GM21576 (cell line): ENCODE measurements around the gene RIPOR3.

Experiments used
- ATAC-seq: cut with Tn5 transposase; IDR thresholded peaks from one replicate; pipeline ENCODE4 v1.9.1; 2021; ENCODE audit warnings: mild to moderate bottlenecking, moderate library complexity; ENCODE audit not compliant: unreplicated experiment

The RIPOR3 gene

DNA sequence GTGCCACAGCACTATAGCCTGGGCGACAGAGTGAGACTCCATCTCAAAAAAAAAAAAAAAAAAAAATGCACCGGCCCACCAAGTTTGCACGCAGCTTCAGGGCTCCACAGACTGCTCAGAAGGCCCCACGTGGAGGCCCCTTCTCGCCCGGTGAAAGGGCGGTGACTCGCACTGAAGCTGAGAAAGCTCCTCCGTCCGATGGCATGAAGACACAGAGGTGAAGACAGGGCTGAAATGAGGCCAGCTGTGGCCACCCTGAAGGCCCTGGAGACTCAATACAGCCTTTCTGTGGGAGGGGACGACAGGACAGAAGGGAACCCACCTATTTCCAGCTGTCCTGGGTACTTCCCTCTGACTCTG lies 97.1 kb downstream of the RIPOR3 start:
- ATAC-seq, result no peak

DNA sequence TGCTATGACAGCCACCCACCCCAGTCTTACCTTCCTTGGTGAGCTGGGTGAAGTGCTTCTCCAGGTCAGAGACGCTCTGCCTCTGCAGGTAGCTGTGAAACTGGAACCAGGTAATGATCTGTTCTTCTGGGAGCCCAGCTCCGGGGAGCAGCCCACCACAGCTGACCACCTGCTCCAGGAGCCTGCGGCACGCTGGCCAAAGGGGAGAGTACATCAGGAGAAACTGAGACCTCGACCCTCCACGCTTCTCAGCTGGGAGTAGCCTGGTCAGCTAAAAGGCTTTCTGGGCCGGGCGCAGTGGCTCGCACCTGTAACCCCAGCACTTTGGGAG lies 98.4 kb downstream of the RIPOR3 start:
- no peak for ATAC-seq

DNA sequence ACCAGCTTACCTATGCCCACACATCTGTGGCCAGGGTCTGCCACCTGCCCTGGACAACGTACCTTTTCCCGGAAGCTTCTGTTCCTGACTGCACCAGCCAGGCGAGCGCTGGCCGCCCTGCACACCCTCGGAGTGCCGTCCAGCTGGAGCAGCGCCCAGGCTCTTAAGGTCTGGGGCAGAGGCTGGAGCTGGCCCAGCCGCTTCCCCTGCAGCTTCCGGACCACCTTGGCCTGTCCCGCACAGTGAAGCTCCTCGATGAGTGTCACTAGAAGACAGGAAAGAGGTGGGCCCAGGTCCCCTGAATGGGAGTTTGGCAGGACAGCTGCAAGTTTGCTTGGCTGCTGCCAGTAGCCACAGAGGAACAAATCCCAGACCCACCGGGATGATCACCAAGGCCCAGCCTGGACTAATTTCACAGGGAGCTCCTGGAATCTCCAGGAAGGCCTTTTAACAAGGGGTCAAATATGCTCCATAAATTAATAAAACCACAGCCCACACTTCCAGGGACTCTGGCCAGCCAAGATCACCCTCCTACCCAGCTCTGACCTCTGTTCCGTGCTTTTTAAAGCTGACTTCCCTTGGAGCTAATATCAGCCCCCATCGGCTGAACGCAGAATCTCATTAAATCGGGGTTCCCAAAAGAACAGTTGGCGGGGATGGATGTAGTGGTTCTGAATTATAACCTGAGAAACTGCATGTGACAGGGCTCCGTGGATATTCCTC lies 98.9 kb downstream of the RIPOR3 start:
- no peak for ATAC-seq

DNA sequence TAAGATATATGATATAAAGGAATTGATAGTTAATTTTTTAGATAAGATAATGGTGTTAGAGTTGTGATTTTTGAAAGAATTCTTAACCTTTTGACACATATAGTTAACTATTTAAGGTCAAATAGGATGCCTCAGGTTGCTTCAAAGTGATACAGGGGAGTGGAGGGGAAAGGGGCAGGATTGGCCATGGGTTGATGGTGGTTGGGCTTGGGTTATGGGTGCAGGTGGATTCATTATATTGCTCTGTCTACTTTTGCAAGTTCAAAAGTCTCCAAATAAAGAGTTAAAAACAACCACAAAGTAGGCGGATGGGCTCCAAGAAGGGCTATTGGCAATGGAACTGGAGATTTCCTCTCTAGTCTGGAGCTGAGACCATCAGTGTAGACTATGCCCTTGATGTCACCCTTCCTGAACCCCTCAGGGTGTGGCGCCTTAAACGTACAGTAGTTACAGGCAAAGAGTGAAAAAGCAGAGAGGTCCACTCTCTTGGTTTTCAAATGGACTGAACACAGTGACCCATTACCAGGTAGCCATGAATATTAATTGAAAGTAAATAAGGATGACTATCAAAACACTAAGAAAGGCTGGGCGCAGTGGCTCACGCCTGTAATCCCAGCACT lies 100.0 kb downstream of the RIPOR3 start:
- ATAC-seq, result no peak

DNA sequence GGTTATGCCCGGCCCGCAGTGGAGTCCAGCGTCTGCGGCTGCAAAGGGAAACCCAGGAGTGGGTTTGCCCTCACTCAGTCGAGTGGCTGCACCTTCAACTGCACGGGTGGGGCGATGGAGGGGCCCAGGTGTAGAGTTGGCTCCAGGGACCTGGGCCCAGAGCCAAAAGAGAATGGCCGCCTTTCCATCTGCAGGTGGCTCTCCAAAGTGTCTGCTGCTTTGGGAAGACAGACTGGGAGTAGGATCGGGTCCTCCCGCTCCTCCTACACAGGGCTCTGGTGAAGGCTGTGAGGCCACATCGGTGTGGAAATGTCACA lies 101.0 kb downstream of the RIPOR3 start:
- no peak for ATAC-seq

DNA sequence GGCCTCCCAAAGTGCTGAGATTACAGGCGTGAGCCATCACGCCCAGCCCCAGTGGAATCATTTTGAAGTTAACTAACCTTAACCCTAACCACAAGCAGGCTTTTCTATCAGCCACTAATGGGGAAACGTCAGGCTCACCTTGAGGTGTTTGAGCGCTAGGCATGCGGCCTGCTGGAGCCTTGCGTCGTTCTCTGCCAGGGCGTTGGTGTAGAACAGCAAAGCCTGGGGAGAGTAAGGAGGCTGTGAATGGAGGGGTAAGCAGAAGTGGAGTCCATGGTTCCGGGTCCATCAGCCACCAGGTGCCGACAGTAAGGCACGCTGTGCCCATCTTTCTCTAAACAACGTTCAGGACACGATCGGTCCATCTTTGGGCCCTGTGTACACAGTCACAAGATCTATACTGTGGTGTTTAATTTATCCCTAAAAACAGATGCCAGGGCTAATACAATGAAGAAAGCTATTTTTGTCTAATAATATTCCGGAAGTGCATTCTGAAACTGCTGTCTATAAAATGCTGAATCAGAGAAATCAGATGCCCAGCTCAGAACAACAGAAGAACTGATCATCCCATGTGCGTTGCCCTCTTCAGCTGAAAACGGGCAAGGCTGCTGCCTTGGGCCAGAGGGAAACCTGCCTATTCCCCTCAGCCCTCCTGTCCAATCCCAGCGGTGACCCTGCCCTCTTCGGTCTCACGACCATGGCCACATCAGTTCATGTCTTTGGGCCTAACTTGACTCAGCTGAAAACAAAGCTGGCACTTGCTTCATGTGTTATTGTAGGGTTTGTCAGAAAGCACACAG lies 101.6 kb downstream of the RIPOR3 start:
- no peak for ATAC-seq

DNA sequence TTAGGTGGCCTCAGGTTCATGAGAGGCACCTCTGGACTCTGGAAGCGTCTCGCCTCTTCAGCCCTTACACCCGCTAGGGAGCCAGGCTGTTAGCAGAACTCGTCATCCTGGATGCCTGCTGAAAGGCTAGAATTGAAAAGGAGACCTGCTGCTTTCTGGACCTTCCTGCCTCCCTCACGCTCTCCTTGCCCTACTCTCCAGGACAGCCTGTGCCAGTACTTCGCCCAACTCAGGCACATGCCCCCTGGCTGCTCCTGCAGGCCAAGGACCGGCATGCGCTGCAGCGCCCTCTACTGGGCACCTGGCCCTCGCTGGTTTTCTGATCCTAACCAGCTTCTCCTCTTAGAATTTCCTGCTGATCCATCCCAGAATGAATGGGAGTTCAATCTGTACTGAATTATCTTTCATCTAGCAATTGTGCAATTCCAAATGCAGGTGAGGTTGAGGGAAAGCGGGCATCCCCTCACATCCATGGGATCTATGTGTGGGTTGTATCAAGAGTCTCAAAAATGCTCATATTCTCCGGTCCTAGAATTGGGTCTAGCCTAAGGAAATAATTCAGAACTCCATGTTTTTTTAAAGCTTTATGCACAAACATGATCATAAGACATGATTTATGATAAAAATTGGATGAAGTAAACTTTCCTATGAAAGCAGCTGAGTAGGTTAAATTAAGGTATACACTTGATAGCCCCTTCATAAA lies 103.2 kb downstream of the RIPOR3 start:
- ATAC-seq, result no peak

DNA sequence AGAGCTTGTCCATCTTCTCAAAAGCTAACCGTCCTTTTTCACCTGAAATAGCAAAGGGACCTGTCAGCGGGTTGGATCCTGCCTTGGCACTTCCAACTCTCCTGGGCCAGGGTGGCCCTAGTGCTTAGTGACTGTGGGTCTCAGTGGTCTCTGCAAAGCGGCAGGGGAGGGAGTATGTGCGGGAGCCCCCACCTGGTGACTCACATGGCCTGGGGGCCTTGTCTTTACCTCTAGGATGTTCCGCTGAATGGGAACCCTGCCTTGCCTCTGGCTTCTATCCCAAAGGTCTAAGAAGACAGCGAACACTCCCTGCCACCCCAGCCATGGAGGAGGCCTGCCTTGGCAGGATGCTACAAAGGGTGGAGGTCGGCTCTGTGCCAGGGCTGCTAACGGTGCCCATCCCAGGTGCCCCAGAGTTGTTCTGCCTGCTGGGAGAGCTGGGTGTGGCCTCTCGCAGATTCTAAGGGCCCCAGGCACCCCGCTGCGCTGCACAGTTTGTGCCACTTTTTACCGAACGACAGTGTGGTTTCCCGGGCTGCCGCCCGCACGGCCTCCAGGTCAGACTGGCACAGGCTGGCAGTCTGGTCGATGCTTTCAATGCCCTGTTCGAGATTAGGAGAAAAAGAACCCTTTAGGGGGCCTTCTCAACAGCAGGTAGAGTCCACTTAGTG lies 103.9 kb downstream of the RIPOR3 start:
- ATAC-seq, result no peak

DNA sequence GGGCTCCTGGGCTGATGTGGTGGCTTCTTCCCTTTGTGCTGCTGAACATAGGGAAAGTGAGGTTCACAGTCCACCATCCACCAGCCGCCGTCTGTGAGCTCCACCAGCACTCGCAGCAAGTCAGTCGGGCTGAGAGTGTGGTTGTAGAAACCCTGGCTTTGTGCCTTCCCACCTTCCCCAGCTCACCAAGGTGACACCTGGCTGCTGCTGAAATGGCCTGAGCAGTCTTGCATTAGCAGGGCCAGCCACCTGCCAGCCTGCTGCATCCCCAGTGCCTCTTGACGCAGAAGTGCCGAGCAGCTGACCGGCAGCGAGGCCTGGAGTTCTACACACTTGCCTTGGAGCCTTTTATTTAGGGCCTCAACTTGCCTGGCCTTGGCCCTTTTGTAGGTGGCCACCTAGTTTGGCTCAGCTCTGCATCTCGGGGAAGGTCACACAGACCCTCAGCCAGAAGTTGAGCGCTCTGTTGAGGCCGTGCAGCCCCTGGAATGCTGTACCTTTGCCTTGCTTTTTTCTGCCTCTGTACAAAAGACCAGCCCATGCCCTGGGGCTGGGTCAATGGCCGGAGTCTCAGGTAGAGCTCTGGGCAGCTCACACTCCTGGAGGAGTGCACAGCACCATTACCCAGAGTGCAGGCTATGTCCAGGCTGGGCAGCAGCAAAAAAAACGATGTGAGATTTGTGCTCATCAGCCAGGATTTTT lies 104.7 kb downstream of the RIPOR3 start:
- no peak for ATAC-seq

DNA sequence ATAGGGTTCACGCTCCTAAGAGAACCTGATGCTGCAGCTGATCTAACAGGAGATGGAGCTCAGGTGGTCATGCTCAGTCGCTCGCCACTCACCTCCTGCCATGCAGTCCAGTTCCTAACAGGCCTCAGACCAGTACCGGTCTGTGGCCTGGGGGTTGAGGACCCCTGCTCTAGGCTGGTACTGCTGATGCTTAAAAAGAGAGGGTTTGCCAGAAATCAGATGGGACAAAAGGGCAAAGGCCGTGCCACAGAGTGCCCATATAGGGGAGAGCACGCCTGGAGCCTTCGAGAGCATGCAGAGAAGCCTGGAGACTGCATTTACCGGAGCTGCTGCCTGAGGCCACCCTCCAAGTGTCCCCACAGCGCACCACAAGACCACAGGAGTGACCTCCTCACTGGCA lies 105.7 kb downstream of the RIPOR3 start:
- no peak for ATAC-seq

DNA sequence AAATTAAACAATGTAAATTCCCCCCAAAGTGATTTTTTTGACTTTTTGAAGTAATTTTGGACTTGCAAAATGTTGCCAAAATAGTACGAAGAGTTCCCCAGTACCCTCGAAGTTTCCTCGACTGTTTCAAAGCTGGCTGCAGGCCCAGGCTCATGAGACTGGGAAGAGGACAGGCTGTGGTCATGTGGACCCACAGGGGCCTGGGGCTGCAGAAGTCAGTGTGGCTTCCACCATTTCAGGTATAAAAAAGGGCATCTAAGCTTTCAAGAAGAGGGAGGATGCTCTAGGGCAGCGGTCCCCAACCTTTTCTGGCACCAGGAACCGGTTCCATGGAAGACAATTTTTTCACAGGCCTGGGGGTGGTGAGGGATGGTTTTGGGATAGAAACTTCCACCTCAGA lies 106.1 kb downstream of the RIPOR3 start:
- ATAC-seq, result no peak

DNA sequence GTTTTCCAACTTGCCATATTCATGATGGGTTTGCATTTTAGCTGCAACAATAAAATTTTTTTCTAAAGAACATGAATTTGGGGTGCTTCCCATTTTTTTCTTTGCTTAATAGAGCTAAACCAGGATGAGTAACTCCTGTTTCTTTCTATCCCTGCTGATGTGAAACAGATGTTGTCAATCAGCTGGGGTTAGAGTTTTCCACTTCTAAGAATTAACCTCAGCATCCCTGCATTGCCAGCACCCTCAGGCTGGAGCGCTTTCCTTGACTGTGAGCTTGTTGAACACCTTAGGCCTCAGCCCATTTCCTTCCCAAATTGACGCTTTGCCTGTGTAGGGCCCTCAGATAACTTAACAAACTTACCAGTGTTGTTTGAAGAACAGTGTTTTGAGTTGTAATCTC lies 106.7 kb downstream of the RIPOR3 start:
- ATAC-seq, result no peak

DNA sequence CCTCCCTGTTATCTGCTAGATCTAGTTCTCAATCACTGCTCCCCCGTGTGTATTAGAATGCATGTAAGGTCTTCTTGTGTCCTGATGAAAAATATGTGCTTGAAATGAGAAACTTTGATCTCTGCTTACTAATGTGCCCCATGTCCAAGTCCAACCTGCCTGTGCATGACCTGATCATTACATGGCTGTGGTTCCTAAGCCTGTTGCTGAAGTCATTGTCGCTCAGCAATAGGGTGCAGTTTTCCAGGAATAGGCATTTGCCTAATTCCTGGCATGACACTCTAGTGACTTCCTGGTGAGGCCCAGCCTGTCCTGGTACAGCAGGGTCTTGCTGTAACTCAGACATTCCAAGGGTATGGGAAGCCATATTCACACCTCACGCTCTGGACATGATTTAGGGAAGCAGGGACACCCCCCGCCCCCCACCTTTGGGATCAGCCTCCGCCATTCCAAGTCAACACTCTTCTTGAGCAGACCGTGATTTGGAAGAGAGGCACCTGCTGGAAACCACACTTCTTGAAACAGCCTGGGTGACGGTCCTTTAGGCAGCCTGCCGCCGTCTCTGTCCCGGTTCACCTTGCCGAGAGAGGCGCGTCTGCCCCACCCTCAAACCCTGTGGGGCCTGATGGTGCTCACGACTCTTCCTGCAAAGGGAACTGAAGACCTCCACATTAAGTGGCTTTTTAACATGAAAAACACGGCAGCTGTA lies 107.7 kb downstream of the RIPOR3 start:
- no peak for ATAC-seq

DNA sequence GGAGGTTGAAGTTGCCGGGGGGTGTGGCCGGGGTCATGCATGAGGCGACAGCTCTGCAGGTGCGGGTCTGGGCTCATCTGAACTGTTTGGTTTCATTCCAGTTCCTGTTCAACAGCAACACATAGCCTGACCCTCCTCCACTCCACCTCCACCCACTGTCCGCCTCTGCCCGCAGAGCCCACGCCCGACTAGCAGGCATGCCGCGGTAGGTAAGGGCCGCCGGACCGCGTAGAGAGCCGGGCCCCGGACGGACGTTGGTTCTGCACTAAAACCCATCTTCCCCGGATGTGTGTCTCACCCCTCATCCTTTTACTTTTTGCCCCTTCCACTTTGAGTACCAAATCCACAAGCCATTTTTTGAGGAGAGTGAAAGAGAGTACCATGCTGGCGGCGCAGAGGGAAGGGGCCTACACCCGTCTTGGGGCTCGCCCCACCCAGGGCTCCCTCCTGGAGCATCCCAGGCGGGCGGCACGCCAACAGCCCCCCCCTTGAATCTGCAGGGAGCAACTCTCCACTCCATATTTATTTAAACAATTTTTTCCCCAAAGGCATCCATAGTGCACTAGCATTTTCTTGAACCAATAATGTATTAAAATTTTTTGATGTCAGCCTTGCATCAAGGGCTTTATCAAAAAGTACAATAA lies 108.6 kb downstream of the RIPOR3 start:
- ATAC-seq, result no peak

DNA sequence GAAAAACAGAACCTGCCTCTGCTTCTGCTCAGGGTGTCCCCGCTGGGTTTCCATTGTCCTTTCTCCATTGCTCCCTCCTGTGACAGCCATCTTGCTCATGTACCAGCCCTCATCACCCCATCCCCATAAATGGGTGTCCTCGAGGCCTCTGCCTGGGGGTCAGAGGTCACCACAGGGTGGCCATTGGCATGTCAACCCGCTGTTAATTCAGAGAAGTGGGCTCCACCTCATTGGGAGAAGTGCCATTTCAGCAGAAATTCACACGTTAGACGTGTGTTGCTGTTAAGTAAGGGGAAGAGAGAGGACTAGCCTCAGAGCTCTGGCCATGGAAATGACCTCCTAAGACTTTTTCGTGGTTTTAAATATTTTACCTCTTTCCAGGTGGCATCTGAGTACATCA lies 109.2 kb downstream of the RIPOR3 start:
- no peak for ATAC-seq

DNA sequence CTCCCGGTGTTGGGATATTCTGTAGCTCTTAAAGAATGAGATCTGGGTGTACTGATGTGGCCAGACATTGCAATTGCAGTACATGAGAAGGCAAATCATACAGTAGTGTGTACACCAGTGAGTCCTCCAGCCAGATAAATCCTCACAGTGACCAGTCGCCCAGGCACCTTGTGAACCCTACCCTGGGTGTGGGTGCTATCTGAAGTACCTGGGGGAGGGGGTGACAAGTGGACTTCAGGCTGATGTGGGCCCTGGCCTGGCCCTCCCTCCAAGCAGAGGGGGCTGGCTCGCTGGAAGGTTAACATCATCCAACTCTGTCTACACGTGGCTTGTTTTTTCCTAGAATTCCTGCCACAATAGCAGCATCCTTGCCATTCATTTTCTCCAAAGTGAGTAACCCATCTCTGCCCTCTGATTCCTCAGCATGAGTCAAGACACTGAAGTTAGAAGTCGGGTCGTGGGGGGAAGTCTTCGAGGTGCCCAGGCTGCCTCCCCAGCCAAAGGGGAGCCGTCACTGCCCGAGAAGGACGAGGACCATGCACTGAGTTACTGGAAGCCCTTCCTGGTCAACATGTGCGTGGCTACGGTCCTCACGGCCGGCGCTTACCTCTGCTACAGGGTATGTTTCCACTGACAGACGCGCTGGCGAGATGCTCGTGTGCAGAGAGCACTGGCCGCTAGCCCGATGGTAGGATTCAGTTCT lies 110.3 kb downstream of the RIPOR3 start:
- ATAC-seq, result no peak

DNA sequence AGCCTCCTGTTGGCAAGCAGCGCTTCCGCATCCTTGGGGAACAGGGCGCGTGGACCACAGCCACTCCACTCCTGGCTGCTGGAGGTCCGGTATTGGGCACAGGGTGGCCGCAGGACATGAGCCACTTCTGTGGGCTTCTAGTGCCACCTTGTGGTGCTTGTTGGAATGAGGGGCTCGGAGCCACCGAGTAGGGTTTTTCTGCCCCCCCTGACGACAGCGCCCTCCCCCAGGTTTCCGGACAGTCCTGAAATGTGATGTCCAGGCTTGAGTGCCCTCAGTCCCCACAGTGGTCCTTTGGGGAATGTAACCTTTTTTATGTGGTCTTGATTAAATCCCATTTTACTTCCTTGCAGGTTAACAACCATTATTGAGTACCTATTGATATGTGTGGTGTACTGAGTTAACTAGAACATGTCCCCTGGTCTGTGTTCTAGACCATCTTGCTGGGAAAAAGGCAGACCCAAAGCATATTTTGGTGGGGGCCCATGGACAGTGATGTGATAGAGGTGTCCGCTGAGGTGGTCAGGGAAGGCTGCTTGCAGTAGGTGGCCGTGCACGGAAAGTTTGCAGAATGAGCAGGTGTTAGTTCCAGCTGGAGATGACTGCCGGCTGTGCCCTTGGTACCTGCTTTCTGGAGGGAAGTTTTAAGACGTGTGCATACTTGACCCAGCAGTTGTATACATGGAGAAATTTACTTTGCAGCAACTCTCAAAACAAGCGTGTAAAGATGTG lies 111.2 kb downstream of the RIPOR3 start:
- no peak for ATAC-seq

DNA sequence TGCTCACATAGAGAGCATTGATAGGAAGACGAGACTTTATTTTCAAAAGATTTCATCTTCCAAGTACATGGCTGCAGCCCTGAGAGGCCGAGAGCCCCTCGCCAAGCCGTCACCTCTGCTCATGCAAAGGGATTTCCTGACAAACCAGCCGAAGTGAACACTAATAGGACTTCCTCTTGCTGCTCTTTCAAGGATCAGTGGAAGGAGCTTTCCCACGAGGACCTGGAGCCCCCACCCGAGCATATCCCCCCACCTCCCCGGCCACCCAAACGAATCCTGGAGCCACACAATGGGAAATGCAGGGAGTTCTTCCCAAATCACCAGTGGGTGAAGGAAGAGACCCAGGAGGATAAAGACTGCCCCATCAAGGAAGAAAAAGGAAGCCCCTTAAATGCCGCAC lies 111.8 kb downstream of the RIPOR3 start:
- ATAC-seq, result no peak
